Lung (tissue), 12 donors: Measurements from ENCODE around the gene TCF15. TPM values are rescaled to one million over a fixed set of nuclear protein-coding genes. Genes with fewer than 3 reads are reported as not detected.

Experiments used
- ATAC-seq: fragments of 200-7000 bp; cut with Tn5 transposase; one replicate; pipeline ENCODE4 v1.9.1; 2020; ENCODE audit warnings: moderate number of reproducible peaks; ENCODE audit not compliant: insufficient read depth, low FRiP score
- DNase-seq, 3 donors: peaks; one replicate each; pipeline ENCODE4 v3.0.0-alpha.2; 2013 to 2017
- H3K27ac ChIP-seq, 2 donors: one replicate each; pipeline ENCODE4 v1.5.1; 2013; ENCODE audit warnings: mild to moderate bottlenecking in 2 of 2, moderate library complexity in 2 of 2, control low read depth in 1 of 2, inconsistent platforms in 1 of 2, low read depth in 1 of 2, low read length in 1 of 2
- H3K27me3 ChIP-seq, 3 donors: one replicate each; pipeline ENCODE4 v1.5.1; 2013; ENCODE audit warnings: low read length in 2 of 3; ENCODE audit not compliant: control insufficient read depth in 3 of 3, insufficient read depth in 3 of 3
- H3K36me3 ChIP-seq, 4 donors: one replicate each; pipeline ENCODE4 v1.5.1; 2013; ENCODE audit warnings: low read length in 4 of 4, mild to moderate bottlenecking in 1 of 4, moderate library complexity in 1 of 4; ENCODE audit not compliant: control insufficient read depth in 4 of 4, insufficient read depth in 4 of 4
- H3K4me1 ChIP-seq, 5 donors: one replicate each; pipeline ENCODE4 v1.5.1; 2013; ENCODE audit warnings: low read length in 5 of 5, mild to moderate bottlenecking in 2 of 5, moderate library complexity in 1 of 5; ENCODE audit not compliant: control insufficient read depth in 5 of 5, insufficient read depth in 5 of 5
- H3K4me3 ChIP-seq: one replicate; pipeline ENCODE4 v1.5.1; 2013; ENCODE audit warnings: mild to moderate bottlenecking, control low read depth, moderate library complexity
- H3K9ac ChIP-seq, 2 donors: one replicate each; pipeline ENCODE4 v1.5.1; 2013; ENCODE audit warnings: low read length in 2 of 2, control low read depth in 1 of 2; ENCODE audit not compliant: insufficient read depth in 1 of 2
- H3K9me3 ChIP-seq, 4 donors: one replicate each; pipeline ENCODE4 v1.5.1; 2013; ENCODE audit warnings: low read length in 3 of 4, mild to moderate bottlenecking in 1 of 4, moderate library complexity in 1 of 4; ENCODE audit not compliant: control insufficient read depth in 4 of 4, insufficient read depth in 3 of 4
- WGBS, 2 donors: extraction: QIAGEN DNeasy Blood & Tissue Kit; methylation state at CpG; one replicate each; pipeline ENCODE4 v1.1.7; 2013; 5-methylcytosine and 5-hydroxymethylcytosine counted together
- polyA plus RNA-seq, 2 donors: library from polyadenylated mRNA; stranded (reverse); fragments of 200-250 nt; gene quantifications; one replicate each; pipeline ENCODE4 v1.2.1, GENCODE V29; 2013
- total RNA-seq, 2 donors: library from RNA; depleted of rRNA in 1 of 2; stranded (reverse); fragments of >200 nt in 1 of 2; gene quantifications; one replicate each; pipeline ENCODE4 v1.2.1, GENCODE V29; 2014 to 2021
- TF ChIP-seq, protein P1 (sequence below): IDR thresholded peaks from 2 replicates; pipeline ENCODE4 v1.5.1; 2012; ENCODE audit warnings: mild to moderate bottlenecking; ENCODE audit errors: control extremely low read depth, extremely low read depth
- donor health status: control.
- donor health status: control.
- donor health status: Bipolar disorder and iron deficiency.
- donor health status: healthy.
- donor health status: DM: yes; HTN: yes; CAD: no.

The TCF15 gene
- total and polyA plus RNA-seq, 4 donors = 0.28 to 0.82 (median 0.40) TPM; not detected in 1

- H3K9me3 ChIP-seq = peaks cover 0 to 2% (median 0%) of the 10 kb centered on the region in 4 donors
- ATAC-seq (peak; percentile 99), DNase-seq (peak; percentile 70 to 83 (median 81))
- TF ChIP-seq, protein P1, sequence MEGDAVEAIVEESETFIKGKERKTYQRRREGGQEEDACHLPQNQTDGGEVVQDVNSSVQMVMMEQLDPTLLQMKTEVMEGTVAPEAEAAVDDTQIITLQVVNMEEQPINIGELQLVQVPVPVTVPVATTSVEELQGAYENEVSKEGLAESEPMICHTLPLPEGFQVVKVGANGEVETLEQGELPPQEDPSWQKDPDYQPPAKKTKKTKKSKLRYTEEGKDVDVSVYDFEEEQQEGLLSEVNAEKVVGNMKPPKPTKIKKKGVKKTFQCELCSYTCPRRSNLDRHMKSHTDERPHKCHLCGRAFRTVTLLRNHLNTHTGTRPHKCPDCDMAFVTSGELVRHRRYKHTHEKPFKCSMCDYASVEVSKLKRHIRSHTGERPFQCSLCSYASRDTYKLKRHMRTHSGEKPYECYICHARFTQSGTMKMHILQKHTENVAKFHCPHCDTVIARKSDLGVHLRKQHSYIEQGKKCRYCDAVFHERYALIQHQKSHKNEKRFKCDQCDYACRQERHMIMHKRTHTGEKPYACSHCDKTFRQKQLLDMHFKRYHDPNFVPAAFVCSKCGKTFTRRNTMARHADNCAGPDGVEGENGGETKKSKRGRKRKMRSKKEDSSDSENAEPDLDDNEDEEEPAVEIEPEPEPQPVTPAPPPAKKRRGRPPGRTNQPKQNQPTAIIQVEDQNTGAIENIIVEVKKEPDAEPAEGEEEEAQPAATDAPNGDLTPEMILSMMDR = peak; percentile 48
- no peak within 1 kb of the TSS for H3K9ac ChIP-seq
- 0 to 1% methylated on average over 7 to 74 of the region's 74 CpGs for WGBS, 2 donors
- H3K4me3 ChIP-seq = peak within 1 kb of the TSS; percentile 56
- H3K36me3 ChIP-seq = peaks cover 0 to 14% (median 3%) of the 10 kb centered on the region in 4 donors
- peaks cover 0 to 9% (median 5%) of the 10 kb centered on the region in 5 donors for H3K4me1 ChIP-seq
- H3K27ac ChIP-seq = peak within 1 kb of the TSS; percentile 82 to 89
- H3K27me3 ChIP-seq = peaks cover 0 to 18% (median 13%) of the 10 kb centered on the region in 3 donors
Measured at GRCh38 chr20:653110-653589, 43.0 kb upstream of the TCF15 start, which contains the start of gene SRXN1. Gene SRXN1 (minus strand): TSS chr20:653200. CDS start chr20:653185, 15 bp downstream.

DNA sequence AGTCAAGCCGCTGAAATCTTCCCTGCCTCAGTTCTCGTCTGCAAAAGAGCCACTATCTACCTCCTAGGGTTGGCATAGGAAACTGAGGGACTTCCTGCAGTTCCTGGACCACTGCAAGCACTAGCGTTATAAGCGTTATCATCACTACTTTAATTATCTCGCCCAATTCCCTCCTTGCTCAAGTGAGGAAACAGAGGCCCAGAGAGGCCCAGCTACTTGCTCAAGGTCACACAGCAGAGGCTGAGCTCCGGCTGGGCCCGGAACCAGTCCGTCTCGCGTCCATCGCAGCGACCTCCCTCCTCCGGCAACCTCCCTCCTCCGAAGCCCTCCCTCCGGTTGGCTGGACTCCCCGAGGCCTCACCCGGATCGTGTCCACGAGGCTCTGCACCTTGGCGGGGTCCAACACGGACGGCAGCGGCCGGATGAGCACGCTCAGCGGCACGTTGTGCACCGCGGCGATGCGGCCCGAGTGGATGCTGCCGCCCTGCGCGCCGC is 42.6 kb upstream of the TCF15 start:
- 3 to 7% methylated on average over 32 to 36 of the region's 36 CpGs for WGBS, 2 donors
- Histone ChIP-seq H3K4me3 (peak overlapping the region; percentile 56), H3K9ac (no peak overlapping the region), H3K27ac (peak overlapping the region; percentile 82 to 89), H3K4me1 (peaks cover 0 to 9% (median 5%) of the 10 kb centered on the region in 5 donors), H3K36me3 (peaks cover 5 to 18% (median 7%) of the 10 kb centered on the region in 4 donors), H3K9me3 (peaks cover 0 to 6% (median 0%) of the 10 kb centered on the region in 4 donors), H3K27me3 (peaks cover 0 to 14% (median 8%) of the 10 kb centered on the region in 3 donors)
- DNase-seq (no peak), ATAC-seq (no peak)
- TF ChIP-seq, protein P1 = no peak

GRCh38 chr20:651713-652614 is 41.9 kb upstream of the TCF15 start:
- peak overlapping the region; percentile 56 for H3K4me3 ChIP-seq
- peaks cover 0 to 9% (median 1%) of the 10 kb centered on the region in 3 donors for H3K27me3 ChIP-seq
- ATAC-seq (no peak), DNase-seq (no peak)
- H3K27ac ChIP-seq = peak overlapping the region; percentile 82 to 89
- WGBS, 2 donors = 61 to 65% methylated on average over 20 of the region's 20 CpGs
- H3K4me1 ChIP-seq = peaks cover 0 to 9% (median 5%) of the 10 kb centered on the region in 5 donors
- TF ChIP-seq, protein P1 = no peak
- H3K9me3 ChIP-seq = peaks cover 0 to 9% (median 0%) of the 10 kb centered on the region in 4 donors
- no peak overlapping the region for H3K9ac ChIP-seq
- peaks cover 7 to 23% (median 9%) of the 10 kb centered on the region in 4 donors for H3K36me3 ChIP-seq
